NCI-H748 (cell line): ENCODE results near the gene C2CD4B.

Experiments
- DNase-seq: peaks from one replicate; lab custom pipeline; 2025; ENCODE audit not compliant: unreplicated experiment; lab: John Stamatoyannopoulos, UW

C2CD4B gene

GRCh38 chr15:62150445-62150844 lies 14.6 kb downstream of the C2CD4B start:
- peak; percentile 61 for DNase-seq

GRCh38 chr15:62149729-62150128 lies 15.4 kb downstream of the C2CD4B start:
- DNase-seq: no peak

- no peak for DNase-seq
Observed at GRCh38 chr15:62147551-62147950, 17.5 kb downstream of the C2CD4B start.

GRCh38 chr15:62147149-62147548 lies 17.9 kb downstream of the C2CD4B start:
- no peak for DNase-seq

GRCh38 chr15:62145015-62145735 lies 19.9 kb downstream of the C2CD4B start:
- DNase-seq: no peak

- DNase-seq: peak; percentile 3
Observed at GRCh38 chr15:62142736-62143135, 22.3 kb downstream of the C2CD4B start.

- no peak for DNase-seq
Observed at GRCh38 chr15:62141643-62142588, 23.2 kb downstream of the C2CD4B start.

GRCh38 chr15:62141200-62141599 lies 23.9 kb downstream of the C2CD4B start:
- DNase-seq: no peak

GRCh38 chr15:62138124-62138523 lies 27.0 kb downstream of the C2CD4B start:
- DNase-seq: no peak

- no peak for DNase-seq
Observed at GRCh38 chr15:62136911-62137865, 27.9 kb downstream of the C2CD4B start.

GRCh38 chr15:62135532-62136134 lies 29.5 kb downstream of the C2CD4B start:
- no peak for DNase-seq

GRCh38 chr15:62133141-62133540 lies 31.9 kb downstream of the C2CD4B start:
- no peak for DNase-seq

- DNase-seq: no peak
Observed at GRCh38 chr15:62128916-62129315, 36.2 kb downstream of the C2CD4B start.

- no peak for DNase-seq
Observed at GRCh38 chr15:62126364-62126763, 38.7 kb downstream of the C2CD4B start.

- DNase-seq: peak; percentile 87
Observed at GRCh38 chr15:62125773-62126172, 39.3 kb downstream of the C2CD4B start.

GRCh38 chr15:62124973-62125303 lies 40.1 kb downstream of the C2CD4B start:
- DNase-seq: peak; percentile 74

GRCh38 chr15:62124176-62124972 lies 40.7 kb downstream of the C2CD4B start:
- peak; percentile 84 for DNase-seq

- no peak for DNase-seq
Observed at GRCh38 chr15:62122249-62122648, 42.8 kb downstream of the C2CD4B start.

GRCh38 chr15:62121273-62122015 lies 43.6 kb downstream of the C2CD4B start:
- no peak for DNase-seq
